OCI-LY1 (cell line): ENCODE measurements around the gene HTR2B.

Experiments
- CTCF ChIP-seq: fragments of 200-600 bp; sonication (generic), shearing (Covaris generic); IDR thresholded peaks from 2 replicates; pipeline ENCODE4 v1.5.1; 2017; ENCODE audit warnings: mild to moderate bottlenecking, antibody characterized with exemption, low read length, moderate library complexity, mixed read lengths
- EZH2 ChIP-seq: fragments of 200-600 bp; sonication (generic), shearing (Covaris generic); IDR thresholded peaks from 2 replicates; pipeline ENCODE4 v1.8.0; 2017; ENCODE audit warnings: borderline replicate concordance, mixed run types, mild to moderate bottlenecking, antibody characterized with exemption, low read length, moderate library complexity, mixed read lengths

GRCh38 chr2:231065966-231066365 lies 58.9 kb downstream of the HTR2B start:
- TF ChIP-seq CTCF: no peak
- TF ChIP-seq EZH2: no peak
